Natural killer cell (primary cell): Measurements from ENCODE around the gene C3orf20. TPM values are rescaled to one million over a fixed set of nuclear protein-coding genes. Genes with fewer than 3 reads are reported as not detected.

ENCODE experiments used
- ATAC-seq, 3 donors: fragments of 150-1000 bp in 2 of 3; fragments of 200-7000 bp in 1 of 3; cut with Tn5 transposase; 1 replicate in 1 of 3; 2 replicates in 2 of 3; pipeline ENCODE4 v1.10.0; 2021; ENCODE audit warnings: mild to moderate bottlenecking in 2 of 3, moderate library complexity in 2 of 3
- DNase-seq, 2 donors: peaks; one replicate each; pipeline versions ENCODE4 v3.0.0 to v3.0.0-alpha.2; 2013 to 2021; ENCODE audit warnings: mixed read lengths in 1 of 2
- H3K27ac ChIP-seq: one replicate; pipeline ENCODE4 v1.5.1; 2013; ENCODE audit warnings: mild to moderate bottlenecking, low read length
- H3K27me3 ChIP-seq: one replicate; pipeline ENCODE4 v1.6.1; 2013; ENCODE audit warnings: low read length; ENCODE audit not compliant: control insufficient read depth, insufficient read depth
- H3K36me3 ChIP-seq: one replicate; pipeline ENCODE4 v1.6.1; 2013; ENCODE audit warnings: low read length; ENCODE audit not compliant: control insufficient read depth, insufficient read depth
- H3K4me1 ChIP-seq: one replicate; pipeline ENCODE4 v1.6.1; 2013; ENCODE audit warnings: low read length; ENCODE audit not compliant: control insufficient read depth, insufficient read depth
- H3K4me3 ChIP-seq: one replicate; pipeline ENCODE4 v1.5.1; 2013; ENCODE audit warnings: low read length
- H3K9me3 ChIP-seq: one replicate; pipeline ENCODE4 v1.6.1; 2013; ENCODE audit warnings: low read length; ENCODE audit not compliant: control insufficient read depth, insufficient read depth
- H3K27ac Mint-ChIP-seq, 2 donors: one replicate each; pipeline ENCODE4 v1.8.0; 2022; ENCODE audit warnings: mild to moderate bottlenecking in 2 of 2, mixed read lengths in 2 of 2, moderate library complexity in 1 of 2
- H3K27me3 Mint-ChIP-seq, 2 donors: one replicate each; pipeline ENCODE4 v1.8.0; 2022; ENCODE audit warnings: low read depth in 2 of 2, mixed read lengths in 2 of 2
- H3K36me3 Mint-ChIP-seq: one replicate; pipeline ENCODE4 v1.8.0; 2022; ENCODE audit warnings: mixed read lengths
- H3K4me1 Mint-ChIP-seq, 2 donors: one replicate each; pipeline ENCODE4 v1.8.0; 2022; ENCODE audit warnings: mixed read lengths in 2 of 2
- H3K4me3 Mint-ChIP-seq: one replicate; pipeline ENCODE4 v1.8.0; 2022; ENCODE audit warnings: mild to moderate bottlenecking, moderate library complexity, mixed read lengths
- H3K9me3 Mint-ChIP-seq, 2 donors: one replicate each; pipeline ENCODE4 v1.8.0; 2022; ENCODE audit warnings: mixed read lengths in 2 of 2
- CTCF ChIP-seq: fragments of 200-600 bp; IDR thresholded peaks from one replicate; pipeline ENCODE4 v1.8.0; 2022; ENCODE audit warnings: antibody characterized with exemption
- WGBS: methylation state at CpG from one replicate; pipeline ENCODE4 v1.1.7; 2013; ENCODE audit warnings: missing lambda C conversion rate; ENCODE audit not compliant: insufficient coverage; 5-methylcytosine and 5-hydroxymethylcytosine counted together
- intact Hi-C: fragments of 100-400 bp; cut with micrococcal nuclease; formaldehyde crosslinking; loops from one replicate; pipeline ENCODE4 v1.14.2; 2022
- total RNA-seq, 4 donors: library from RNA; stranded (reverse); fragments of 120-200 nt in 1 of 4; gene quantifications; one replicate each; pipeline versions ENCODE4 v1.2.3 to v1.2.4, GENCODE V29; 2013 to 2022

The C3orf20 gene
- total RNA-seq, 3 donors from 2014 or later (not counting 1 experiment from before 2014, with no cell fraction given), result 0.14 TPM; not detected in 2

GRCh38 chr3:14680716-14681115, 5.8 kb downstream of the C3orf20 start:
- no peak overlapping the region for H3K4me3 Mint-ChIP-seq
- Histone ChIP-seq H3K4me3 (no peak overlapping the region), H3K9me3 (peaks cover 5% of the 10 kb centered on the region), H3K36me3 (no peaks in the 10 kb centered on the region), H3K27ac (no peak overlapping the region), H3K27me3 (no peaks in the 10 kb centered on the region), H3K4me1 (no peaks in the 10 kb centered on the region)
- peaks cover 2 to 3% of the 10 kb centered on the region in 2 donors for H3K9me3 Mint-ChIP-seq
- no peak overlapping the region for H3K27ac Mint-ChIP-seq
- 96% methylated on average over 2 of the region's 2 CpGs for WGBS
- TF ChIP-seq CTCF, result no peak
- no peaks in the 10 kb centered on the region for H3K27me3 Mint-ChIP-seq
- H3K4me1 Mint-ChIP-seq, result no peaks in the 10 kb centered on the region
- peaks cover 7% of the 10 kb centered on the region for H3K36me3 Mint-ChIP-seq
- intact Hi-C loops, result no loop called here
- ATAC-seq, result no peak
- no peak for DNase-seq

GRCh38 chr3:14684447-14684846, 9.5 kb downstream of the C3orf20 start:
- no peak overlapping the region for H3K27ac ChIP-seq
- peaks cover 7% of the 10 kb centered on the region for H3K36me3 Mint-ChIP-seq

GRCh38 chr3:14685179-14685578, 10.2 kb downstream of the C3orf20 start:
- ATAC-seq (no peak), DNase-seq (no peak)
- peaks cover 12% of the 10 kb centered on the region for H3K4me1 ChIP-seq
- WGBS, result no CpG with 5 or more reads among the region's 4 CpGs
- Mint-ChIP-seq H3K9me3 (peaks cover 1% of the 10 kb centered on the region in 2 donors), H3K27me3 (peaks cover 0 to 3% of the 10 kb centered on the region in 2 donors), H3K36me3 (peaks cover 2% of the 10 kb centered on the region), H3K27ac (no peak overlapping the region), H3K4me1 (peaks cover 15 to 20% of the 10 kb centered on the region in 2 donors), H3K4me3 (no peak overlapping the region)
- no peaks in the 10 kb centered on the region for H3K36me3 ChIP-seq
- H3K27me3 ChIP-seq, result no peaks in the 10 kb centered on the region
- H3K27ac ChIP-seq, result no peak overlapping the region
- H3K4me3 ChIP-seq, result no peak overlapping the region
- H3K9me3 ChIP-seq, result peaks cover 2% of the 10 kb centered on the region
- intact Hi-C loops, result no loop called here
- no peak for TF ChIP-seq CTCF

More at GRCh38 chr3:14684447-14684846, 9.5 kb downstream of the C3orf20 start:
- H3K27me3 ChIP-seq, result no peaks in the 10 kb centered on the region
- H3K9me3 ChIP-seq, result peaks cover 5% of the 10 kb centered on the region
- Mint-ChIP-seq H3K4me1 (peaks cover 12% of the 10 kb centered on the region in 2 donors), H3K4me3 (no peak overlapping the region), H3K27me3 (peaks cover 0 to 3% of the 10 kb centered on the region in 2 donors), H3K9me3 (peaks cover 2 to 3% of the 10 kb centered on the region in 2 donors), H3K27ac (no peak overlapping the region)
- H3K36me3 ChIP-seq, result no peaks in the 10 kb centered on the region
- DNase-seq (no peak), ATAC-seq (no peak)
- 95% methylated on average over 4 of the region's 4 CpGs for WGBS
- TF ChIP-seq CTCF, result no peak
- H3K4me3 ChIP-seq, result no peak overlapping the region
- intact Hi-C loops, result no loop called here
- H3K4me1 ChIP-seq, result peaks cover 5% of the 10 kb centered on the region

- Histone ChIP-seq H3K4me3 (no peak overlapping the region), H3K27ac (no peak overlapping the region), H3K4me1 (peaks cover 12% of the 10 kb centered on the region), H3K36me3 (no peaks in the 10 kb centered on the region), H3K9me3 (no peaks in the 10 kb centered on the region), H3K27me3 (no peaks in the 10 kb centered on the region)
- Mint-ChIP-seq H3K4me1 (peaks cover 15 to 21% of the 10 kb centered on the region in 2 donors), H3K36me3 (no peaks in the 10 kb centered on the region), H3K27ac (no peak overlapping the region), H3K9me3 (no peaks in the 10 kb centered on the region), H3K4me3 (no peak overlapping the region), H3K27me3 (peaks cover 0 to 5% of the 10 kb centered on the region in 2 donors)
- ATAC-seq (no peak), DNase-seq (no peak)
- no peak for TF ChIP-seq CTCF
- 42% methylated on average over 3 of the region's 3 CpGs for WGBS
- intact Hi-C loops, result no loop called here
Observed at GRCh38 chr3:14687360-14687759, 12.4 kb downstream of the C3orf20 start.
